ENCODE measurements around the gene TJP2.

GRCh38 chr9:69229367-69229766, 55.3 kb downstream of the TJP2 start:
- TF ChIP-seq, protein P1, sequence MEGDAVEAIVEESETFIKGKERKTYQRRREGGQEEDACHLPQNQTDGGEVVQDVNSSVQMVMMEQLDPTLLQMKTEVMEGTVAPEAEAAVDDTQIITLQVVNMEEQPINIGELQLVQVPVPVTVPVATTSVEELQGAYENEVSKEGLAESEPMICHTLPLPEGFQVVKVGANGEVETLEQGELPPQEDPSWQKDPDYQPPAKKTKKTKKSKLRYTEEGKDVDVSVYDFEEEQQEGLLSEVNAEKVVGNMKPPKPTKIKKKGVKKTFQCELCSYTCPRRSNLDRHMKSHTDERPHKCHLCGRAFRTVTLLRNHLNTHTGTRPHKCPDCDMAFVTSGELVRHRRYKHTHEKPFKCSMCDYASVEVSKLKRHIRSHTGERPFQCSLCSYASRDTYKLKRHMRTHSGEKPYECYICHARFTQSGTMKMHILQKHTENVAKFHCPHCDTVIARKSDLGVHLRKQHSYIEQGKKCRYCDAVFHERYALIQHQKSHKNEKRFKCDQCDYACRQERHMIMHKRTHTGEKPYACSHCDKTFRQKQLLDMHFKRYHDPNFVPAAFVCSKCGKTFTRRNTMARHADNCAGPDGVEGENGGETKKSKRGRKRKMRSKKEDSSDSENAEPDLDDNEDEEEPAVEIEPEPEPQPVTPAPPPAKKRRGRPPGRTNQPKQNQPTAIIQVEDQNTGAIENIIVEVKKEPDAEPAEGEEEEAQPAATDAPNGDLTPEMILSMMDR (IDR thresholded peaks at IDR 0.05; ENCODE audit: low read depth, low read length), result no peak
- no peak for TF ChIP-seq EZH2phosphoT487 (IDR thresholded peaks at IDR 0.05; ENCODE audit: low read depth)
